SK-N-MC (cell line): ENCODE results near the gene PEDS1.

Experiments
- EZH2 ChIP-seq: fragments of 200-600 bp; sonication (generic); IDR thresholded peaks from one replicate; pipeline ENCODE4 v1.6.1; 2017; ENCODE audit warnings: antibody characterized with exemption
- POLR2AphosphoS5 ChIP-seq: IDR thresholded peaks from 2 replicates; pipeline ENCODE4 v1.6.1; 2012; ENCODE audit warnings: mild to moderate bottlenecking, low read depth, low read length, borderline replicate concordance

GRCh38 chr20:50181344-50181743 is 27.8 kb upstream of the PEDS1 start:
- TF ChIP-seq EZH2 (no peak), POLR2AphosphoS5 (no peak)
